Hepatocyte (in vitro differentiated cells): ENCODE measurements around the gene PRKCZ. TPM values are rescaled to one million over a fixed set of nuclear protein-coding genes. Genes with fewer than 3 reads are reported as not detected.

ENCODE experiments used
- DNase-seq: peaks from one replicate; pipeline ENCODE4 v3.0.0-alpha.2; 2016; ENCODE audit warnings: low spot score
- H2AFZ ChIP-seq: fragments of 200-600 bp; sonication (generic); 2 replicates; pipeline ENCODE4 v1.6.0; 2016; ENCODE audit warnings: antibody characterized with exemption, mild to moderate bottlenecking
- H3K27ac ChIP-seq: fragments of 200-600 bp; sonication (generic); 2 replicates; pipeline ENCODE4 v1.5.1; 2016; ENCODE audit warnings: mild to moderate bottlenecking
- H3K27me3 ChIP-seq: fragments of 200-600 bp; sonication (generic); 2 replicates; pipeline ENCODE4 v1.6.1; 2016
- H3K36me3 ChIP-seq: fragments of 200-600 bp; sonication (generic); replicated peaks from 2 replicates; pipeline ENCODE4 v1.5.1; 2016; ENCODE audit warnings: low read depth; ENCODE audit not compliant: insufficient read depth
- H3K4me1 ChIP-seq: fragments of 200-600 bp; sonication (generic); 2 replicates; pipeline ENCODE4 v1.5.1; 2016; ENCODE audit warnings: mild to moderate bottlenecking, moderate library complexity; ENCODE audit not compliant: insufficient read depth
- H3K4me2 ChIP-seq: fragments of 200-600 bp; sonication (generic); 2 replicates; pipeline ENCODE4 v1.6.0; 2016
- H3K4me3 ChIP-seq: fragments of 200-600 bp; sonication (generic); 2 replicates; pipeline ENCODE4 v1.5.1; 2016; ENCODE audit warnings: mild to moderate bottlenecking
- H3K79me2 ChIP-seq: fragments of 200-600 bp; sonication (generic); 2 replicates; pipeline ENCODE4 v1.6.0; 2017; ENCODE audit warnings: mild to moderate bottlenecking
- H3K9me2 ChIP-seq: fragments of 200-600 bp; sonication (generic); replicated peaks from 2 replicates; pipeline ENCODE4 v1.6.0; 2017; ENCODE audit warnings: mild to moderate bottlenecking; ENCODE audit not compliant: insufficient read depth
- H3K9me3 ChIP-seq: fragments of 200-600 bp; sonication (generic); 2 replicates; pipeline ENCODE4 v1.5.1; 2016; ENCODE audit warnings: low read depth, mild to moderate bottlenecking
- H4K20me1 ChIP-seq: fragments of 200-600 bp; sonication (generic); 2 replicates; pipeline ENCODE4 v1.6.0; 2016; ENCODE audit warnings: mild to moderate bottlenecking; ENCODE audit not compliant: insufficient read depth, poor library complexity, severe bottlenecking
- CTCF ChIP-seq: fragments of 200-600 bp; sonication (generic); IDR thresholded peaks from 2 replicates; pipeline ENCODE4 v1.5.1; 2016; ENCODE audit warnings: antibody characterized with exemption, mild to moderate bottlenecking; ENCODE audit not compliant: poor library complexity
- EZH2 ChIP-seq: fragments of 200-600 bp; sonication (generic); IDR thresholded peaks from 2 replicates; pipeline ENCODE4 v1.6.1; 2016; ENCODE audit warnings: antibody characterized with exemption, mild to moderate bottlenecking, borderline replicate concordance
- EZH2phosphoT487 ChIP-seq: fragments of 200-600 bp; sonication (generic); IDR thresholded peaks from one replicate; pipeline ENCODE4 v1.6.1; 2018; ENCODE audit warnings: antibody characterized with exemption, mild to moderate bottlenecking, low read depth, moderate library complexity; ENCODE audit not compliant: unreplicated experiment, severe bottlenecking
- WGBS: methylation state at CpG from one replicate; pipeline ENCODE4 v1.1.6; 2016; ENCODE audit warnings: low lambda C conversion rate; ENCODE audit errors: missing lambda C conversion rate; 5-methylcytosine and 5-hydroxymethylcytosine counted together
- polyA plus RNA-seq: library from polyadenylated mRNA; unstranded; fragments of >200 nt; fragmentation: Nextera tagmentation; extraction: Ambion mirVana; gene quantifications from 2 replicates; pipeline ENCODE4 v1.2.1, GENCODE V29; 2016
- total RNA-seq: library from RNA; depleted of rRNA; stranded (reverse); fragments of >200 nt; gene quantifications from 2 replicates; pipeline ENCODE4 v1.2.3, GENCODE V29; 2014

The PRKCZ gene
- total and polyA plus RNA-seq, 2 experiments from 2014 or later: 41.0 to 52.3 TPM

GRCh38 chr1:2095394-2095793 lies 45.2 kb downstream of the PRKCZ start:
- TF ChIP-seq CTCF: no peak
- TF ChIP-seq EZH2phosphoT487: no peak
- TF ChIP-seq EZH2: no peak
- Histone ChIP-seq H3K4me2 (no peak overlapping the region), H4K20me1 (no peaks in the 10 kb centered on the region), H3K4me1 (no peaks in the 10 kb centered on the region), H3K4me3 (no peak overlapping the region), H3K9me3 (no peaks in the 10 kb centered on the region), H3K36me3 (no peaks in the 10 kb centered on the region), H3K27ac (no peak overlapping the region), H2AFZ (no peak overlapping the region), H3K79me2 (peaks cover 26% of the 10 kb centered on the region), H3K27me3 (no peaks in the 10 kb centered on the region), H3K9me2 (no peaks in the 10 kb centered on the region)
- 95% methylated on average over 11 of the region's 17 CpGs for WGBS
- DNase-seq: no peak

GRCh38 chr1:2095981-2096736 lies 45.9 kb downstream of the PRKCZ start:
- no peaks in the 10 kb centered on the region for H3K36me3 ChIP-seq
- H3K79me2 ChIP-seq: peaks cover 28% of the 10 kb centered on the region
- no peaks in the 10 kb centered on the region for H3K9me2 ChIP-seq
- no peak overlapping the region for H3K4me2 ChIP-seq
- no peak for TF ChIP-seq CTCF
- TF ChIP-seq EZH2: no peak
- TF ChIP-seq EZH2phosphoT487: no peak
- H3K4me3 ChIP-seq: no peak overlapping the region
- H3K9me3 ChIP-seq: no peaks in the 10 kb centered on the region
- no peak overlapping the region for H3K27ac ChIP-seq
- WGBS: 92% methylated on average over 34 of the region's 34 CpGs
- H3K27me3 ChIP-seq: no peaks in the 10 kb centered on the region
- DNase-seq: no peak
- no peaks in the 10 kb centered on the region for H3K4me1 ChIP-seq
- H2AFZ ChIP-seq: no peak overlapping the region
- no peaks in the 10 kb centered on the region for H4K20me1 ChIP-seq

- TF ChIP-seq EZH2phosphoT487: no peak
- no peak for TF ChIP-seq EZH2
- no peak for TF ChIP-seq CTCF
- peak; percentile 67 for DNase-seq
- WGBS: 92% methylated on average over 26 of the region's 26 CpGs
- Histone ChIP-seq H3K9me3 (no peaks in the 10 kb centered on the region), H3K9me2 (no peaks in the 10 kb centered on the region), H3K4me1 (no peaks in the 10 kb centered on the region), H3K27me3 (no peaks in the 10 kb centered on the region), H3K4me3 (no peak overlapping the region), H2AFZ (no peak overlapping the region), H3K27ac (peak overlapping the region; percentile 85), H4K20me1 (no peaks in the 10 kb centered on the region), H3K36me3 (no peaks in the 10 kb centered on the region), H3K79me2 (peaks cover 28% of the 10 kb centered on the region), H3K4me2 (no peak overlapping the region)
Measured at GRCh38 chr1:2097386-2098300, 47.4 kb downstream of the PRKCZ start.
